ENCODE data around the gene TTLL9.

TTLL9 gene

DNA sequence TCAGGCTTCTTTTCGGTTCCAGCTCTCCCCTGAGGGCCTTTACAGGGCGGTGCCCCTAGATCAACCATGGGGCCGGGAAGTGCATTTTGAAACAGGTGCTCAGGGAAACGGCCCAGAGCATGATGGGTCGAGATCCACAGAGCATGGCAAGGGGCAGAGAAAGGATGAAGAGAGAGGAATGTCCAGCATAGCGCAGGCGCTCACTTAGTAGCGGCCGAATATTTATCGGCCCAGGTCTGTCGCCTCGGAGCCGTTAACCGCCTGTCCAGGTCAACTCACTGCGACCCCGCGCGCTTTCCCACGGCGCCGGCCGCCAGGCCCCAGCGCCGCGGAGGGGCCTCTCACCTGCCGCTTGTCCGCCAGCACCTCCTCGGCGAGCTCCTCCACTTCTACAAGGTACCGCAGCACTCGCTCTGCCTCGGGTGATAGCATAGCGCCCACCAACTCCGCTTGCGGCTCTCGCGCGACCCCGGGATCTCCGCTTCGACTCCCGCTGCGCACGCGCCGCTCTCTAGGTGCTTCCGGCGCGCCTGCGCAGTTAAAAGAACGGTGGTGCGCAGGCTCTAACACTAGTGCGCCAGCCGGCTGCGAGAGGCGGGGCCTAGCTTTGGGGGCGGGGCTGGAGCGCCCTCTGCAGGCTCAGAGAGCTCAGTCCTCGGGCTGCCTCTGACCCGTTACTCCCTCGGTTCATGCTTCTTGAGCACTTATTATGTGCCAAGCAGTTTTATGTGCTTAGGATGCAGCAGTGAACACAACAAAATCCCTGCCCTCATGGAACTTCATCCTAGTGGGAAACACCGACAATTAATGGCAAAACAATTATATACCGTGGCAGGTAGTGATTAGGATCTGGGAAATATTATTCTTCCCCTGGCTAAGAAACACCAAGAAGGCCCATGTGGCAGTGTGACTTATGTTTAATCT, 81.4 kb downstream of the TTLL9 start, which contains the start of gene PDRG1:
TSS of gene PDRG1 (minus strand) at position 517 of the 924 bp plus-strand sequence. CDS start at position 432, 85 bp downstream.
- DNase-seq: peak; percentile 95

DNA sequence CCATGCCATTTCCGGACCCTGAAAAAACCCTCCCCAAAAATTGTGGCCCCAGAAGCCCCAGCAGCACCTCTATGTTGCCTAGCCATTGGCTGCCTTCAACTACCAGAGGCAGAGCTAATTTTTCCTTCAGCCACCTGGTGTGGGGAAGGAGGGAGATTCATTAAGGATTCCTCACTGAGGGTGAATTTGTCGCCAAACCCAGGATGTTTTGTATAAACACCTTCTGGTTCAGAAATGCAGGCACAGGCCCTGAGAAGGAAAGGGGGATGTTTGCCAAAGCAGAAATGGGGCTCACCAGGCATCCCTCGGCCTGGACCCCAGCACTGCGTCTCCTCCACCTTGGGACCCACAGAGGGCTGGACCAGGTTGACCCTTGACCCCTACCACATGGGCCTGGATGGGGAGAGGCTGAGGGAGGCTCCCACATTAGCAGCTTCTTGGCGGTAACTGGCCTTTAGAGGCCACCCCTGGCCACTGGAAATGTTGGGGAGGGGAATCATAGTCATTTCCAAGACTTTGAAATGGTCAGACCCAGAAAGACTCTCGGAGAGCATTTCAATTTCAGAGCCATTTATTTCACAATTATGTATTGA, 83.2 kb downstream of the TTLL9 start:
- DNase-seq: no peak

DNA sequence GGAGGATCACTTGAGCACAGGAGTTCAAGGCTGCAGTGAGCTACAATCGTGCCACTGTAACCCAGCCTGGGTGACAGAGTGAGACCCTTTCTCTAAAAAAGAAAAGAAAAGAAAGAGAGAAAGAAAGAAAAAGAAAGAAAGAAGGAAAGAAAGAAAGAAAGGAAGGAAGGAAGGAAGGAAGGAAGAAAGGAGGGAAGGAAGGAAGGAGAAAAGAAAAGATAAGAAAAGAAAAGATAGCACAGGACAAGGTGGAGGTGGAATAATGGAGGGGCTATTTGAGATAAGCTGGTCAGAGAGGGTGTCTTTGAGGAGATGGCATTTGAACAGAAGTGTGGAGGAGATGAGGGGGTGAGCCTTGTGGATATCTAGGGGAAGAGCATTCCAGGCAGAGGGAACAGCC, 84.1 kb downstream of the TTLL9 start:
- no peak for DNase-seq

DNA sequence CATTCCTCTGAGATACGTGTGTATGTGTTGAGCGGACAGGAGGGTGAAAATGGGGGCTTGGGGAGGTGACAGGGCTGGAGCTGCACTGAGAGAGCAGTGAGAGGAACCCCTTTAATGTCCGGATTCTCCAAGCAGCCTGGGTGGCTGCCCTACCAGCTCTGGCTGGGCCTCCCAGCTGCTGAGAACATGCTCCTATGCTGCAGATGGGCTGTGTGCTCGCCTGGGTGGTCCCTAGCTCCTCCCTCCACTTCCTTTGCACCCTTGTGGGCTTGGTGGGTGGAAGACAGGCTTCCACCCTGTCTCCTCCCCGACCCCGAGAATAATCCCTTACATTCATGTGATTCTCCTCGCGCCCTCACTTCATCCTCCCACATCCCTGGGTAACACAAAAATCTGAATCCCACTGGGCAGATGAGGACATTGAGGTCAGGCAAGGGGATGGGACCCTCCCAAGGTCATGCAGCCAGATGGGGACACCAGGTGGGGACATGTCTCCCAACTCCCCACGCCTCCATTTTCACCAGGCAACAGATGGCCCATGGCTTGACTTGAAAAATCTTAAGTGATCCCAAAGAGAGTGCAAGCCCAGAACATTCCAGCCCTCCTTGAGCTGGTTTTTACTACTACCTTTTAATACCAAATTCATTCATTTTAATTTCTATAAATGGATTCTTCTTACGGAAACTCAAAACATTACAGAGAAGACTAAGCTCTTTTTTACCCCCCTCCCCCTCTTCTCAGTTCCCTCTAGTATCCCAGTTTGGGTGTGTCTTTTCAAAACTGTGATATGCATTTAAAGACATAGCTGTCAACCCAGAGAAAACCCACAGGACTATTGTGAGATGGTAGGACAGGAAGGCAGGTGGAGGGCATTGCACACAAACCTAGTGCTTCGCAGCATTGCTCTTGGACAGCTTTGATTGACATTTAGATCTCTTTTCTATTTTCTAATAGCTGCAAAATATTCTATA, 86.4 kb downstream of the TTLL9 start:
- DNase-seq: no peak

DNA sequence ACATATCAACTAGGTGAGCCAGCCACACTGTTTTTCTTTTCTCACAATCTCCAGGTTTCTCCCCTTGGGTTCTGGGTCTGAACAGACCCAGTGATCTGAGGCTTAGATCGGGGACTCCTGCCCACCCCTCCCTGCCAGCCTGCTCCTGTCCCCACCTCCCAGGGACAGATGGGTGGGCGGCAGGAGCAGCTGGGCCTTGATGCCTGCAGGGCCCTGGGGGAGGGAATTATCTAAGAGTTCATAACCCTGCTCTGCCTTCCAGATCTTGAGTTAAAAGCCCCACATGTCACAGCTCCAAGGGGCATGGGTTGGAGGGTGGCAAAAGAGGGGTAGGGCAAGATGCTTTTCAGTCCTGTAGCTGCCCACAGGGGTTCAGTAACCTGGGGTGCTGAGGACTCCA, 92.3 kb downstream of the TTLL9 start:
- DNase-seq: no peak

DNA sequence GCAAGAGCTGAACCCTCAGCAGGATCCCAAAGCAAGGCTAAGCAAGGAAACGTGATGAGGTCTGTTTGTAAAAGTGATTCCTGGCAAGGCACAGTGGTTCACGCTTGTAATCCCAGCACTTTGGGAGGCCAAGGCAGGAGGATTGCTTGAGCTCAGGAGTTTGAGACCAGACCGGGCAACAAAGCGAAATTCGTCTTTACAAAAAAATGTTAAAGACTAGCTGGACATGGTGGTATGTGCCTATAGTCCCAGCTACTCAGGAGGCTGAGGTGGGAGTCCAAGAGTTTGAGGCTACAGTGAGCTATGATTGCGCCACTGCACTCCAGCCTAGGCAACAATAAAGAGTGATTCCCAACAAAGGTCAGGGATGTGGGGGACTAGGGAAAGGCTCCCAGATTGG, 93.5 kb downstream of the TTLL9 start:
- DNase-seq: no peak

- no peak for DNase-seq
Measured at GRCh38 chr20:31966991-31967655, 96.7 kb downstream of the TTLL9 start.

GRCh38 chr20:31967830-31968249, 97.4 kb downstream of the TTLL9 start, which contains the start of gene XKR7:
XKR7 (plus strand) TSS chr20:31968151; CDS start chr20:31968176, 25 bp downstream.
- DNase-seq: no peak

- DNase-seq: peak; percentile 61
Measured at GRCh38 chr20:31968291-31969126, 98.1 kb downstream of the TTLL9 start.

- DNase-seq: no peak
Measured at GRCh38 chr20:31969991-31970390, 99.6 kb downstream of the TTLL9 start.

GRCh38 chr20:31972471-31973021, 102.1 kb downstream of the TTLL9 start:
- DNase-seq: peak; percentile 85

DNA sequence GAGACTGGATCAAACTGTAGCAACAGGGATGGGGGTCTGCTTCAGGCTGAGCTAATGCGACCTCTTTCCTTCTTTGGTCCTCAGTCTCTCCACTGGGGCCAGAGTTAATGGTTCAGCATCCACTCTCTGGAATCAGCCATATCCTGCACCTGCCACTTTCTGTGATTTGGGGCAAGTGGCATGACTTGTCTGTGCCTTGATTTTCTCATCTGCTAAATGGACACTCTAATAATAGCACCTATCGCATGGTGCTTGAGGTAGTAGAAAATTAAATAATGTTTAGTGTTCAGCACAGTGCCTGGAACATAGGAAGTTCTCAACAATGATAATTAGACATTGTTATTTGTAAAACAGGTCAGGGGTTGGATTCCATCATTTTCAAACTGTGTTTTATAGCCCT, 103.9 kb downstream of the TTLL9 start:
- DNase-seq: no peak

- DNase-seq: peak; percentile 20
Measured at GRCh38 chr20:31974951-31975487, 104.6 kb downstream of the TTLL9 start.

DNA sequence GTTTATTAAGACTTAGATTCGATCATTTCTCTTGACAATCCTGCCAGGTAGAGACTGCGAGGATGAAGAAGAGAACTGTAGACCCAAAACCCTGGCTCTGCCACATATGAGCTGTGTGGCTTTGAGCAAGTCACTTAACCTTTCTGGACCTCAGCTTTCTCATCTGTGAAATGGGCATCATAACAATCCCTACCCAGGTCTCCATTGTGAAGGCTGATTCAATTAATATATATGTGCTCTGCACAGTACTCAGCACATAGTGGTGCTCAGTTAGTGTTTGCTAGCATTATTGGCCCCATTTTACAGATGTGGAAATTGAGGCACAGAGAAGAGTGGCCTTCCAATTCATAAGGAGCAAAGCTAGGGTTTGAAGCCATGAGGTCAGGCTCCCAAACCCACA, 105.4 kb downstream of the TTLL9 start:
- DNase-seq: no peak

GRCh38 chr20:31977080-31977479, 106.6 kb downstream of the TTLL9 start:
- no peak for DNase-seq

DNA sequence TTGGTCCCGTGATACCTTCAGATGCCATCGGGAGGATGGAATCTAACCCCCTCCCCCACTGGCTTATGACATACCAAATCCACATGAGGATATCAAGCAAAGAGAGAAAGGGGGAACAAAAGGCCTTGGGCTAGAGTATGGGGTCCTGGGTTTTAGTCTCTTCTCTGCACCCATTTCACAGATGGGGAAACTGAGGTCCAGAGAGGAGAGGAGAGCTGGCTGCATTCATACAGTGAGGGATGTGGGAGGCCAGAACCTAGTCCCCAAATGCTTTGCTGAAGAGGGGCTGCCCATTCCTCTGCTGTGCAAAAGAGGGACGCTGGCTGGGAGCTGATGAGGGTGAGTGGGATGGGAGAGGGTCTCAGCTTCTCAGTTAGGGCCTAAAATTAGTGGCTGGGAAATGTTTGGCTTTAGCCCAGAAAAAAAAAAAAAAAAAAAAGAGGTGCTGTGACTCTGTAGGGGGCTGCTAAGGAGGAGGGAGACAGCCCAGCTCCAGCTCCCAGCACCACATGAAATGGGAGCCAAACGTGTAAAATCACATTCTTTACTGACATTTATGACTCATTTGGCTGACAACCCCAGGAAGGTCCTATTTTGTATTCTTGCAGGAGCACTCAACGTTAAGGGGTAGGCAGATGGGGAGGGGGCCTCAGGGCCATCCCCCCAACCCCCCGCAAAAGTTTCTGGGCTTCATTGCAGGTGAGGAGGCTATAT, 109.4 kb downstream of the TTLL9 start:
- DNase-seq: peak; percentile 27

DNA sequence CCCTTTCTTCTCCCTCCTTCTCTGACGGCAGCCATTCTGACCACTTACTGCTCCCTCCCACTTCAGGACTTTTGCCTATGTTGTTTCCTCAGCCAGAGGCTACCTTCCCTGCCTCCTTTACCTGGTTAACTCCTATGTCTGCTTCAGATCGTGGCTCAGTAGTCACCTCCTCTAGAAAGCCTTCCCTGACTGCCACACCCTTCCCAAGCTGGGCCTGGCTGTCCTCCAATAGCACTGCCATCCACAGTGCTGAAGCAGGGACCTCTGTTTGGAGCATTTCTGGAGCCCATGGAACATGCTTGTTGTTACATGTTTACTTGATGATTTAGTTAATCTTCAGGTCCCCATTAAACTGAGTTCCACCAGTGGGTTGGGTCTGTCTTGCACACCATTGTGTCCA, 111.3 kb downstream of the TTLL9 start:
- DNase-seq: no peak

- no peak for DNase-seq
Measured at GRCh38 chr20:31984981-31985471, 114.6 kb downstream of the TTLL9 start.

GRCh38 chr20:31987744-31988143, 117.3 kb downstream of the TTLL9 start:
- peak; percentile 34 for DNase-seq
